ENCODE measurements around the gene QKI. TPM values are rescaled to one million over a fixed set of nuclear protein-coding genes. Genes with fewer than 3 reads are reported as not detected.

Gene QKI
- total and polyA plus RNA-seq, 2 experiments from 2014 or later: 38.0 to 92.5 TPM

DNA sequence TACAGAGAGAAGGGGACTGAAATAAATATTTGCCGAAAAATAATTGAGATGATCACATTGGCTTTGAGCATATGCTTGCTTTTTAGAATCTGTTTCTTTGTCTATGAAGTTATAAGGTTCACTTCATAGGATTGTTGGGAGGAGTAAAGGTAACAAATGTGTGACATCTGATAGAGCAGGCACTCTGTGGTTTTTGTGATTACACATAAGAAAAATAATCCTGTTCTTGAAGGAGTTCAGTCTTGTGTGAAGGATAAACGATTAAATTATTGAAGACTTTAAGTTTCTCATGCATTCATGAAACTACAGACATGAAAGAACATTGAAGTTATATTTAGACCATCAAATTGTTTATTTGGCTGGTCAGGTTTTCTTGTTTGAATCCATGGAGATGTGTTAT is 45.0 kb downstream of the QKI start:
- Histone ChIP-seq H4K20me1 (ENCODE audit: insufficient read depth, poor library complexity, severe bottlenecking) (peaks cover 17% of the 10 kb centered on the region), H3K36me3 (replicated peaks; ENCODE audit: insufficient read depth, low read depth) (no peaks in the 10 kb centered on the region), H3K27me3 (no peaks in the 10 kb centered on the region), H3K27ac (peak overlapping the region; percentile 6), H3K4me3 (no peak overlapping the region), H2AFZ (no peak overlapping the region), H3K9me3 (ENCODE audit: low read depth) (no peaks in the 10 kb centered on the region), H3K9me2 (replicated peaks; ENCODE audit: insufficient read depth) (no peaks in the 10 kb centered on the region), H3K4me1 (ENCODE audit: insufficient read depth) (no peaks in the 10 kb centered on the region), H3K79me2 (peaks cover 96% of the 10 kb centered on the region), H3K4me2 (no peak overlapping the region)
- TF ChIP-seq, protein P1, sequence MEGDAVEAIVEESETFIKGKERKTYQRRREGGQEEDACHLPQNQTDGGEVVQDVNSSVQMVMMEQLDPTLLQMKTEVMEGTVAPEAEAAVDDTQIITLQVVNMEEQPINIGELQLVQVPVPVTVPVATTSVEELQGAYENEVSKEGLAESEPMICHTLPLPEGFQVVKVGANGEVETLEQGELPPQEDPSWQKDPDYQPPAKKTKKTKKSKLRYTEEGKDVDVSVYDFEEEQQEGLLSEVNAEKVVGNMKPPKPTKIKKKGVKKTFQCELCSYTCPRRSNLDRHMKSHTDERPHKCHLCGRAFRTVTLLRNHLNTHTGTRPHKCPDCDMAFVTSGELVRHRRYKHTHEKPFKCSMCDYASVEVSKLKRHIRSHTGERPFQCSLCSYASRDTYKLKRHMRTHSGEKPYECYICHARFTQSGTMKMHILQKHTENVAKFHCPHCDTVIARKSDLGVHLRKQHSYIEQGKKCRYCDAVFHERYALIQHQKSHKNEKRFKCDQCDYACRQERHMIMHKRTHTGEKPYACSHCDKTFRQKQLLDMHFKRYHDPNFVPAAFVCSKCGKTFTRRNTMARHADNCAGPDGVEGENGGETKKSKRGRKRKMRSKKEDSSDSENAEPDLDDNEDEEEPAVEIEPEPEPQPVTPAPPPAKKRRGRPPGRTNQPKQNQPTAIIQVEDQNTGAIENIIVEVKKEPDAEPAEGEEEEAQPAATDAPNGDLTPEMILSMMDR (IDR thresholded peaks at IDR 0.05; ENCODE audit: poor library complexity): no peak
- no peak for TF ChIP-seq EZH2 (IDR thresholded peaks at IDR 0.05; ENCODE audit: borderline replicate concordance)
- TF ChIP-seq EZH2phosphoT487 (IDR thresholded peaks at IDR 0.05; ENCODE audit: low read depth, severe bottlenecking, unreplicated experiment): no peak
- DNase-seq (ENCODE audit: low spot score): no peak
- WGBS (ENCODE audit: low lambda C conversion rate, missing lambda C conversion rate): 94% methylated on average over 2 of the region's 2 CpGs

- H3K9me2 ChIP-seq (replicated peaks; ENCODE audit: insufficient read depth): no peaks in the 10 kb centered on the region
- peaks cover 96% of the 10 kb centered on the region for H3K79me2 ChIP-seq
- H4K20me1 ChIP-seq (ENCODE audit: insufficient read depth, poor library complexity, severe bottlenecking): peaks cover 12% of the 10 kb centered on the region
- H3K27me3 ChIP-seq: no peaks in the 10 kb centered on the region
- no peak for DNase-seq (ENCODE audit: low spot score)
- H3K36me3 ChIP-seq (replicated peaks; ENCODE audit: insufficient read depth, low read depth): no peaks in the 10 kb centered on the region
- no peaks in the 10 kb centered on the region for H3K4me1 ChIP-seq (ENCODE audit: insufficient read depth)
- H3K9me3 ChIP-seq (ENCODE audit: low read depth): no peaks in the 10 kb centered on the region
- H2AFZ ChIP-seq: no peak overlapping the region
- peak overlapping the region; percentile 60 for H3K4me2 ChIP-seq
- peak overlapping the region; percentile 6 for H3K27ac ChIP-seq
- TF ChIP-seq EZH2phosphoT487 (IDR thresholded peaks at IDR 0.05; ENCODE audit: low read depth, severe bottlenecking, unreplicated experiment): no peak
- TF ChIP-seq EZH2 (IDR thresholded peaks at IDR 0.05; ENCODE audit: borderline replicate concordance): no peak
- TF ChIP-seq, protein P1 (IDR thresholded peaks at IDR 0.05; ENCODE audit: poor library complexity): no peak
- no peak overlapping the region for H3K4me3 ChIP-seq
- 70% methylated on average over 5 of the region's 5 CpGs for WGBS (ENCODE audit: low lambda C conversion rate, missing lambda C conversion rate)
Observed at GRCh38 chr6:163460307-163460782, 45.8 kb downstream of the QKI start.

GRCh38 chr6:163461696-163462095 is 47.2 kb downstream of the QKI start:
- DNase-seq (ENCODE audit: low spot score): no peak
- Histone ChIP-seq H4K20me1 (ENCODE audit: insufficient read depth, poor library complexity, severe bottlenecking) (peaks cover 10% of the 10 kb centered on the region), H3K9me2 (replicated peaks; ENCODE audit: insufficient read depth) (no peaks in the 10 kb centered on the region), H3K27me3 (no peaks in the 10 kb centered on the region), H3K4me3 (no peak overlapping the region), H3K4me1 (ENCODE audit: insufficient read depth) (no peaks in the 10 kb centered on the region), H3K9me3 (ENCODE audit: low read depth) (no peaks in the 10 kb centered on the region), H3K79me2 (peaks cover 91% of the 10 kb centered on the region), H3K36me3 (replicated peaks; ENCODE audit: insufficient read depth, low read depth) (no peaks in the 10 kb centered on the region), H3K27ac (no peak overlapping the region), H2AFZ (no peak overlapping the region), H3K4me2 (no peak overlapping the region)
- 86% methylated on average over 3 of the region's 3 CpGs for WGBS (ENCODE audit: low lambda C conversion rate, missing lambda C conversion rate)
- TF ChIP-seq, protein P1 (IDR thresholded peaks at IDR 0.05; ENCODE audit: poor library complexity): no peak
- TF ChIP-seq EZH2 (IDR thresholded peaks at IDR 0.05; ENCODE audit: borderline replicate concordance): no peak
- TF ChIP-seq EZH2phosphoT487 (IDR thresholded peaks at IDR 0.05; ENCODE audit: low read depth, severe bottlenecking, unreplicated experiment): no peak

Measured in hepatocyte (in vitro differentiated cells).